ENCODE measurements around the gene CSTF1.

CSTF1 gene

GRCh38 chr20:56392132-56392880 lies at the start of gene CSTF1, which contains the start of gene AURKA:
TSS of gene CSTF1 (plus strand) at chr20:56392645. CDS start at chr20:56395553, 2,908 bp downstream.
TSS of gene AURKA (minus strand) at chr20:56392215. CDS start at chr20:56388197, 4,018 bp downstream.
- DNase-seq (ENCODE audit: low read depth, low spot score): peak; percentile 98

GRCh38 chr20:56342783-56343182 lies 49.7 kb upstream of the CSTF1 start:
- no peak for DNase-seq (ENCODE audit: low read depth, low spot score)

GRCh38 chr20:56343861-56344381 lies 48.5 kb upstream of the CSTF1 start:
- no peak for DNase-seq (ENCODE audit: low read depth, low spot score)

DNA sequence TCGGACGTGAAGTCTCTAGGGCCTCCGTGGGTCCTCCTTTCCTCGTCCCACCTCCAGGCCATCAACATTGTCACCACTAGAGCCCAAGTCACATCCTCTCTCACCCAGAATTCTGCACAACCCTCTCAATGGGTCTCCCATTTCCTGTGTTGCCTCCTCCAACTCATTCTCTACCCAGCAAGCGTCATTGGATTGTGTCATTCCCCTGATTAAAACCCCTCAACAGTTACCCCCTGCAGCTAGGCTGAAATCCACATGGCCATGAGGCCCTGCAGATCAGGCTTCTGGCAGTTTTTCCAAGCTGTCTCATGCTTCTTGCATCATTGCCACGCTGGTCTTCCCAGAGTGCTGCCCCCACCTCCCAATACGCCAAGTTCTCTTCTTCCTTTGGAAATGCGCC lies 46.5 kb upstream of the CSTF1 start:
- no peak for DNase-seq (ENCODE audit: low read depth, low spot score)

DNA sequence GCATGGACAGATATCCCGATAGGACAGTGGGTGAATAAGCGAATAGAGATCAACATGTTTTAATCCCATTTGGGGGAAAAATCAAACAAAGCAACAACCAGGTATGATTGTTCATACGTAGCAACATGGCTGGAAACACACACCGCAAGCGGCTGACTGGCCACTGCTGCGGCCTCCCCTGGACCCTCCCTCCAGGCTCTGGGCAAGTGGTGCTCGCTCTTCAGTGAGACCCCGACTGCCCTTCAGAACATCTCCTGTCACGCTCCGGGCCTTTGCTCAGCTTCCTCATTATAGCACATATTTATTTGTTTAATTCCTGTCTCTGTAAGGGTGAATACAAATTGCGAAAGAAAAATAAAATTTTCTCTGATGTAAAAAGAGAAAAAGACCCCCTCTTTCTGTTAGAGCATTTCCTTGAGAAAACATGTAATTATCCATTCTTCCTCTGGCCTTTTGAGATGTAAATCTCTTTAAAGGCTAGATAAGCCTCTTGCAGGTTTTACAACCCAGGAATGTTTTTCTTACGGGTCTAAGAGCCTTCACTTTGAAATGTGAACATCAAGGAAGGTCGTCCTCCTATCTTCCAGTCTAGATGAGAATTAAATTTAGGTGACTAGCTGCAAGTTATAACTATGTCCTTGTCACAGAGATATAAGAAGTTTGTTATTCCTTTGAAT lies 44.7 kb upstream of the CSTF1 start:
- DNase-seq (ENCODE audit: low read depth, low spot score): no peak

GRCh38 chr20:56348305-56348693 lies 44.1 kb upstream of the CSTF1 start:
- no peak for DNase-seq (ENCODE audit: low read depth, low spot score)

- DNase-seq (ENCODE audit: low read depth, low spot score): no peak
Observed at GRCh38 chr20:56348746-56349145, 43.7 kb upstream of the CSTF1 start.

- no peak for DNase-seq (ENCODE audit: low read depth, low spot score)
Observed at GRCh38 chr20:56350842-56351241, 41.6 kb upstream of the CSTF1 start.

DNA sequence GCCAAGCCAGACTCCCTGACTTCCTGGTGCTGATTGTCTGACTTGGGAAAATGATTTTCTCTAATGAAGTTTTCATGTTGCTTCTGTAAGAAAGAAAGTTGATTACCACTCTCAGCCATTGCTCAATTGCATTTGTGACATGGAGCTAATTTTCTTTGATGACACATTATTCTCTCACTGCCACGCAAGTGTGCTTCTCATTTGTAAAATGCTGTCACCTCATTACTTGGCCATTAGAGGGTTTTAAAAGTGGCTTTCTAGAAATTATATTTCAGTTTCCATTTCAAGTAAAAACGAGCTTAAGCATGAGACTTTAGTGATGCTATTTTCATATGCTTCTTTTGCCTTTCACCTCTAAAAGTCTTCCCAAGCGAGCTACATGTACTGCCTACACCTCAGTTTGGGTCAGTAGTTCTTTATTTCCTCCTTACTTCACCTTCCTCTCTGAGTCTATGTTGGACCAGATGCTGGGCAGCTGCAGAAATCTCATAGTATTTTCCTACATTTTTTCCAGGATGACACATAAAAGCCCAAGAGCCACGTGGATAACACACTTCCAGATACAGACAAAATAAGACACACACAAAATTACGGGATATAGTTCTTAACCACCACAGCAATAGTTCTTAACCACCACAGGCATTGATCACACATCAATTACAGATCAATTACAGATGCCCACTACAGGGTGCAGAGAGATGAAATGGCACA lies 39.9 kb upstream of the CSTF1 start:
- no peak for DNase-seq (ENCODE audit: low read depth, low spot score)

GRCh38 chr20:56353356-56353755 lies 39.1 kb upstream of the CSTF1 start:
- DNase-seq (ENCODE audit: low read depth, low spot score): no peak

GRCh38 chr20:56358070-56358469 lies 34.4 kb upstream of the CSTF1 start:
- no peak for DNase-seq (ENCODE audit: low read depth, low spot score)

- peak; percentile 61 for DNase-seq (ENCODE audit: low read depth, low spot score)
Observed at GRCh38 chr20:56358600-56359211, 33.7 kb upstream of the CSTF1 start, which contains the start of gene FAM210B. TSS of gene FAM210B (plus strand) at chr20:56358974. CDS start at chr20:56359006, 32 bp downstream.

DNA sequence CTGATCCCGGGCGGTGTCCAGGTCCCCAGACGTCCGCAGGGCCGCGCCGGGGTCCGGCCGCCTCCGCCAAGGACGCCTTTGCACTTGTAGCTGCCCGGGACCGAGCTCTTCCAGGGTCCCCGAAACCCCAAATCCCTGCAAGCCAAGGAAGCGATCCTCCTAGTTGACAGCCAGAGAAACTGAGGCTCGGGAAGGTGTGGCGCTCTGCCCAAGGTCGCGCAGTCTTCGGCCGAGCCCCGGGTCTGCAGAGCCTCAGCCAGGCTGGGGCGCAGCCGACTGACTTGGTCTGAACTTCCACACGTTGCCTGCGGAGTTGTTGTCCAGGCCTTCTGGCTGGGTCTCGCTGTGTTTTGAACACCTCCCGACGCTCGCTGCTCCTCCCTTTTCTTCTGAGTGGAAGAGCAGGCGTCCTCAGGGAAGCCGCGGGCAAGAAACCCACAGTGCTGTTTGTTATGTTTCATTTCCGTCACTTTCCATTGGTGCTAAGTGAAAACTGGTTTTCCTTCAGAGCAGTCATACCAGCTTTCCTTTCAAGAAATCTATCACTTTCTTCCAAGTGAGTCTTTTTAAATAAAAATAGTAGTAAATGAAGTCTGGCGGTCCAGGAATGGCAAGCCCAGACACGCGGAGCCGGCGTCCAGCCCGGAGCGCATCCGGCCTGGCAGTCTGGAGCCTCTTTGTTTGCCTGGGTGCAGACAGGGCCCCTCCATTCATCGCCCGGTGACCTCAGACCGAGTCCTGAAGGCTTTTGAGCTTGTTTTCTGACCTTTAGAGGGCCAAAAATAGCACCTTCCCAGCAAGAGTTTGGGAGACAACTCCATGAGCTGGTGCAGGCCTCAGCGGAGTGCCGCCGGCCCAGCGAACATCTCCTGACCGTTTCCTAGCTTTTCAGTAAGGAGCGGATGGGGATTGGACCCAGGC lies 33.0 kb upstream of the CSTF1 start:
- DNase-seq (ENCODE audit: low read depth, low spot score): no peak

DNA sequence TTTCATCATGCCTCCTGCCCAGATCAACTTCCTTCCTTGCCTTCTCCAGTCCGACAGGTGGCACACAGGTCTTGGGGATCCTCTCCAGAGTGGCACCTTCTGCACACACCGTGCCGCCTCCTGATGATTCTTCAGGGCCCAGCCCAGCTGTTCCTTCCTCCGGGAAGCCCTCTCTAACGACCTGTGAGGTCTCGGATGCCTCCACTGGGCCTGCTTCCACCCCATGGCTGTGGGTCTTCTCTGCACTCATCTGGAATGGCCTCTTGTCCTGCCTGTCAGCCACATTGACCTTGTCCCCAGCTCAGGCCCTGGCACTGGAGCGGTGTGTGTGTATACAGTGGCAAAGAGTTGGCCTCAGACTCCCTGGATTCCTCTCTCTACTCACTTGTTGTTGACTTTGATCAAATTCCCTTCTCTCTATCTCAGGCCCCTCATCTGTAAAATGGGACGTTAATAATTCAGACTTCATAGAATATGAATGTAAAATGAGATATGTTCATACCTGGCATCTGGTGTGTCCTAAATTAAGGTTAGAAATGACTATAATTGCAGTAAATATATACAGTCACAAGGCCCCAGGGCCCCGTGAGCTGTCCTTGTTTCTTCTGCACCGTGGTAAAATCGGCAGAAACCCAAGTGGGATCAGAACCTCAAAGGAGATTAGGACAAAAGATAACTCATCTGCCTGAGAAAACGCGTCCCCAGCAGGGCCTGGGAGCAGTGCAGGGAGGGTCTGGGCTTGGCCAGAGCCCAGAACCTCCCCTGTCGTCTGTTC lies 32.1 kb upstream of the CSTF1 start:
- DNase-seq (ENCODE audit: low read depth, low spot score): no peak

DNA sequence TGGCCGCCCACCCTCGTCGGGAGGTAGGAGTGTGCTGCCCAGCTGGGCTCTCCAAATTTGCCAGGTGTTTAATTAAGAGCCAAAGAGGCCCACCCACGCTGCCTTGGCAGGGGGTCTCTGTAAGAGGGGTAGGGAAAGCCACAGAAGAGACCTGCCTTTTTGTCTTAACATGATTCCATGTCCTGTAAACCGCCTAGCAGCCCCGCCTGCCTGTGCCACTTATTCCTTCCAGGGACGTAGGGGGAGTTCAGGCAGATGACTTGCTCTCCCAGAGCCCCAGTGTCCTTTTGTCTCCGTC lies 31.6 kb upstream of the CSTF1 start:
- no peak for DNase-seq (ENCODE audit: low read depth, low spot score)

DNA sequence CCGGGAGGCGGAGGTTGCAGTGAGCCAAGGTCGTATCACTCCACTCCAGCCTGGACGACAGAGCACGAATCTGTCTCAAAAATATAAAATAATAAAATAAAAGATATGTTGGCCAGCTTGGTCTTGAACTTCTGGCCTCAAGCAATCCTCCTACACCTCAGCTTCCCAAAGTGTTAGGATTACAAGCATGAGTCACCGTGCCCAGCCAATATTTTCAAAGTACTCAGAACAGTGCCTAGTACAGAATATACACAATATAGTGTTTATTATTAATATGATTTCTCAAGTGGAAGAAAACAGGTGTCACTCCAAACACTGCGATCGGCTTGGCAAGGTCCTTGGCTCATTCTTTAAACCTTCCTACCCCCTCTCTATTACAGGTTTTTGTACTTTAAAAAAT lies 30.5 kb upstream of the CSTF1 start:
- DNase-seq (ENCODE audit: low read depth, low spot score): no peak

- no peak for DNase-seq (ENCODE audit: low read depth, low spot score)
Observed at GRCh38 chr20:56362833-56363413, 29.5 kb upstream of the CSTF1 start.

- DNase-seq (ENCODE audit: low read depth, low spot score): no peak
Observed at GRCh38 chr20:56363491-56363890, 29.0 kb upstream of the CSTF1 start.

DNA sequence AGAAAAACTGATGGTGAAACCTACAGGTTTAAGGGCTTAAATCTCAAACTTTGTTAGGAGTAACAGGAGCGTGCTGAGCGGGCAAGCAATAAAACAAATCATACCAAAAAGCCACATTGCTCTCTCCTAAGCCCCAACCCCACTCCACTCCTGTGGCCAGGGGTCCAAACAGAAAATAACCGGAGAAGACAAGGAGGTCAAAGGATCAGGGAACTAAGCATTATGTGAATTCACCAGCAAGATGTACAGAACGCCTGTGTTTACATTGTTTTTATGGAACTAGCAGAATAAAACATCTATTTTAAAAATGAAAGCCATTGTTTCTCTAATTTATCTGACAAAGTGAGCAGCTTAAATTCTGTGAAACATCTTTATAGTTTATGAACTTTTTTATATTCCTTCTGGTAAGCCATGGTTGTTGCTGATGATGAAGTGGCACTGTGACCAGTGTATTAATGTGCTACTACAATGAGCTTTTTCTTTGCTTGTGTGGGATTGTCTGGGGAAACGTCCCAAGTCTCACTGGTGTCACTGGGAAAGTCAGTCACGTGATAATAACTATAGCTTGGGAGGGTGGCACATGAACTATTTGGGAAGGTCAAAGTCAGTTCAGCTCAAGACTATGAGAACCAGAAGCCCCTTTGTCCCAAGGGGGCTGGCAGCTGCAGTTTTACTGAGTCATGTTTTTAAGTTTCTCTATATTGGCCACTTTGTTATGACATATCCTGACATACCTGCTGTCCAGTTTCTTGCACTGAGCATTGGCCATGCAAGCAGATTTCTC lies 23.9 kb upstream of the CSTF1 start:
- DNase-seq (ENCODE audit: low read depth, low spot score): no peak
